ENCODE measurements around the gene FERMT1. TPM values are rescaled to one million over a fixed set of nuclear protein-coding genes. Genes with fewer than 3 reads are reported as not detected.
"Not testable (repeated sequence)": the region's sequence is repeated elsewhere in the genome, so short reads cannot be mapped to it uniquely, and the experiment has no call there.

The FERMT1 gene
- total RNA-seq, 1 experiment from 2014 or later, result 1.5 TPM

- H3K9me3 ChIP-seq, result no peaks in the 10 kb centered on the region
- no peak for DNase-seq
- no peaks in the 10 kb centered on the region for H3K27me3 ChIP-seq
- no peak overlapping the region for H3K4me3 ChIP-seq
- no peaks in the 10 kb centered on the region for H3K36me3 ChIP-seq
Observed at GRCh38 chr20:6055981-6056569, 66.8 kb downstream of the FERMT1 start.

DNA sequence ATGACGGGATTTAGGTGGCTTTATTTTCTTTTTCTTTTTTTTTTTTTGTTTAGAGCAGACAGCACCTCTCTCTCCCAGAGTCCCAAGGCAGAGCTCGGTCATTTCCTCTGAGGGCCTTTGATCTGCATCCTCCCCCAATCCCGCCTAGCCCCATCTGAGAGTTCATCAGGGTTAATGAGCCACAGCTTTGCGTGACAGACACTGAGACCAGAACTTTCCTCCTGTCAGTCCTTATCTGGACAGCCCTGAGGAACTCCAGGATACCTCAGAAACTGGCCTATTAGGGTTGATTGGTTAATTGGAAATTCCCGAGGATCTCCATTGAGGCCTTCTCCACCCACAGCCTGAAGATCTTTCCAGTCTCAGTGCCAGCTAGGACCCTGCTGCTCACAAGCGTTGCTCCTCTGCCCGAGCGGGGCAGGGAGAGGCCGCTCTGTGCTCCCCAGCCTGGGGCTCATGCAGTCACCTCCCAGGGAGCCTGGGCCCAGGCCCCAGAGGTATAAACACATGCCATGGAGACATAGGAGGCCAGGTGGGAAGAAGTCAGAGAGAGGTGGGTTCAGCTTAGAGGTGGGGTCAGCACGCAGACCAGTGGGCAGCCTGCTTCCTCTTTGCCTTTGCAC lies 67.6 kb downstream of the FERMT1 start:
- no peaks in the 10 kb centered on the region for H3K27me3 ChIP-seq
- no peak overlapping the region for H3K4me3 ChIP-seq
- H3K36me3 ChIP-seq, result no peaks in the 10 kb centered on the region
- DNase-seq, result no peak
- no peaks in the 10 kb centered on the region for H3K9me3 ChIP-seq

DNA sequence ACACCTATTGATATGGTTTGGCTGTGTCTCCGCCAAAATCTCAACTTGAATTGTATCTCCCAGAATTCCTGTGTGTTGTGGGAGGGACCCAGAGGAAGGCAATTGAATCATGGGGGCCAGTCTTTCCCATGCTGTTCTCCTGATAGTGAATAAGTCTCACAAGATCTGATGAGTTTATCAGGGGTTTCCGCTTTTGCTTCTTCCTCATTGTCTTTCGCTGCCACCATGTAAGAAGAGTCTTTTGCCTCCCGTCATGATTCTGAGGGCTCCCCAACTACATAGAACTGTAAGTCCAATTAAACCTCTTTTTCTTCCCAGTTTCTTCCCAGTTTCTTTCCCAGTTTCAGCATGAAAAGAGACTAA lies 68.2 kb downstream of the FERMT1 start:
- H3K4me3 ChIP-seq, H3K27me3 ChIP-seq, H3K36me3 ChIP-seq, H3K9me3 ChIP-seq, DNase-seq: not testable (repeated sequence)

- H3K9me3 ChIP-seq, result no peaks in the 10 kb centered on the region
- H3K36me3 ChIP-seq, result no peaks in the 10 kb centered on the region
- H3K4me3 ChIP-seq, result no peak within 1 kb of the TSS
- peak; percentile 10 for DNase-seq
- no peaks in the 10 kb centered on the region for H3K27me3 ChIP-seq
Observed at GRCh38 chr20:6053776-6054688, 68.8 kb downstream of the FERMT1 start, which contains the start of gene LRRN4. Gene LRRN4 (minus strand): TSS chr20:6054060. CDS start chr20:6052799, 1,261 bp downstream.

DNA sequence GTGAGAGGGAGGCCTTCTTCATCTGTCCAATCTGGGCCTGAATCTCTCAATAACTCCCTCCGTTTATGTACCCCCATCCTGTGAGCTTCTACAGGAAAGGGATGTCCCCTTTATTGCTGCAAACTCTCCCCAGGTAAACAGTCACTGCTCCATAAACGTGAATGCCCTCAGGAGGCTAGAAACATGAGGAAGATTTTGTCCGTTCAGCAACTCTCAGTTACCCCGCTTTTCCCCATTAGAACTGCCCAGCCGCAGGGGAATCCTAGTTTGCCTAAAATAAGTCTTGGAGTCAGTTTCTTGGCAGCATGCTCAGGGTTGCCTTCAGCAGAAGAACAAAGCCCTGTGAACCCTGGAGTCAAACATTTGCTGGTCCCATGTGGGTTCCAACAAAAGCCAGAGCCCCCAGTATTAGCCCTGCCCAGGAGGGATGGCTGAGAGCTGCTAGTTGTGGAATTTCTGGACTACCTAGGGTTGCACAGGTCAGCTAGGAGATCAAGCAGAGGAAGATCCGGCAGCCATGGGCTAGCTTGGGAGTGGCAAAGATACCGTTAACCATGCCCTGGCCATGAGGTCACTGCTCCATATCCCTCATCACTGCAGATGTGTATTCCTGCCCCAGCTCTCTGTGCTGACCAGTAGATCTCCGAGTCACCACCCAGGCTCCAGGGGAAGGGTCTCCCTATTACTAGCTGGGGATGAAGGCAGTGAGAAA lies 69.6 kb downstream of the FERMT1 start:
- no peak for DNase-seq
- Histone ChIP-seq H3K27me3 (no peaks in the 10 kb centered on the region), H3K9me3 (no peaks in the 10 kb centered on the region), H3K36me3 (no peaks in the 10 kb centered on the region), H3K4me3 (no peak overlapping the region)

DNA sequence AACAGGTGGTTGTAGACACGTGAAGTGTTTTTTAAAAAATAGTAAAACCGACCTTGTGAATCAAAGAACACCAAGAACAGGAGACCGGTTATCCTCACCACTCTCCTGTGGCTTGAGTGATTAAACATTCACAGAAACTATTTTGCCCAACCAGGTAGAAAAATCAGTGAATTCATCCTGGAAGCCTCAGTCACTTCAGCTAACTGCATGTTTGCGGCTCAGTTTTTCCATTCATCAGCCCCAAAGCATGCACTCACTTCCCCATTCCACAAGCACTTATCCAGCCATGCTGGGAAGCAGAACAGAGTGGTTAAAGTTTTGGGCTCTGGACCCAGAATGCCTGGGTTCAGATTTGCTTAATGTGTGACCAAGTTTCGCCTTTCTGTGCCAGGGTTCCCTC lies 71.3 kb downstream of the FERMT1 start:
- Histone ChIP-seq H3K27me3 (no peaks in the 10 kb centered on the region), H3K4me3 (no peak overlapping the region), H3K36me3 (no peaks in the 10 kb centered on the region), H3K9me3 (no peaks in the 10 kb centered on the region)
- DNase-seq, result peak; percentile 38

DNA sequence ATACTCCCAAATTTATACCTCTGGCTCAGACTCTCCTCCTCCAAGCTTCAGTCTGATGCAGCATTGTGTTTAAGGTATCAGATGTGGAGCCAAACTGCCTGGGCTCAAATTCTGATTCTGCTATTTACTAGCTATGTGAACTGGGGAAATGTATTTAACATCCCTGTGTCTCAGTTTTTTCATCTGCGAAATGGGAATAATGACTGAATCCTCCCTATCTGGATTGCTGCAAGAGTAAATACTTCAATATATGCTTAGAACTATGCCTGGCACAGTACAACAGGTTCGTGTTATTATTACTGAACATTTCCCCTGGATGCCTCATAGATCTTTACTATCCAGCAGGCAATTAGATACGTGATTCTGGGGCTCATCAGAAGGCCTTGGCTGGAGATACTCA lies 74.4 kb downstream of the FERMT1 start:
- Histone ChIP-seq H3K4me3 (no peak overlapping the region), H3K36me3 (no peaks in the 10 kb centered on the region), H3K27me3 (no peaks in the 10 kb centered on the region), H3K9me3 (no peaks in the 10 kb centered on the region)
- no peak for DNase-seq

GRCh38 chr20:6046432-6046831 lies 76.4 kb downstream of the FERMT1 start:
- H3K9me3 ChIP-seq, result no peaks in the 10 kb centered on the region
- H3K36me3 ChIP-seq, result no peaks in the 10 kb centered on the region
- H3K4me3 ChIP-seq, result no peak overlapping the region
- DNase-seq, result no peak
- H3K27me3 ChIP-seq, result no peaks in the 10 kb centered on the region

- no peak for DNase-seq
- no peaks in the 10 kb centered on the region for H3K27me3 ChIP-seq
- no peak overlapping the region for H3K4me3 ChIP-seq
- no peaks in the 10 kb centered on the region for H3K9me3 ChIP-seq
- no peaks in the 10 kb centered on the region for H3K36me3 ChIP-seq
Observed at GRCh38 chr20:6045566-6045965, 77.3 kb downstream of the FERMT1 start.

- H3K9me3 ChIP-seq, result no peaks in the 10 kb centered on the region
- no peaks in the 10 kb centered on the region for H3K36me3 ChIP-seq
- no peak for DNase-seq
- no peak overlapping the region for H3K4me3 ChIP-seq
- H3K27me3 ChIP-seq, result no peaks in the 10 kb centered on the region
Observed at GRCh38 chr20:6044115-6044514, 78.7 kb downstream of the FERMT1 start.

DNA sequence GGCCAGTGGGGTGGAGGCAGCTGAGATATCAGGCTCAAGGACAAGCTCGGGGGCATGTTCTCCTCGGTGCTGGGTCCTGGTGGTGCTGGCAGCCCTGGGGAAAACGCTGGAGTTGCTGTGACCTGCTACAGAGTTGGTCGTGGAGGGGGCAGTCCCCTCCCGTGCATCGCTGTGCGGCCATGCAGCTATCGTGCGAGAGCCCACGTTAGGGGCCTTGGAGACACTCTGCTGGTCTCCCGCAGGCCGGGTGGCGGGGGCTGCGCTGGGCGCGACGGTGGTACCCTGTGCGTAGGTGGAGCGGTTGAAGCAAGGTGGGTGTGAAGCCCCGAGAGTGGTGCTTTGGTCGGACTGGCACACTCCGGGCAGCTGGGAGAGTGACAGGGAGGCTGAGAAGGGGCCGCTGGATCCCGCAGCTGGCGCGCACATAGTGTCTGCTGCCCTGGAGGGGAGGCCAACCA lies 81.0 kb downstream of the FERMT1 start:
- Histone ChIP-seq H3K4me3 (no peak overlapping the region), H3K36me3 (no peaks in the 10 kb centered on the region; the same call in none of the 2 replicates)
- DNase-seq, result no peak

DNA sequence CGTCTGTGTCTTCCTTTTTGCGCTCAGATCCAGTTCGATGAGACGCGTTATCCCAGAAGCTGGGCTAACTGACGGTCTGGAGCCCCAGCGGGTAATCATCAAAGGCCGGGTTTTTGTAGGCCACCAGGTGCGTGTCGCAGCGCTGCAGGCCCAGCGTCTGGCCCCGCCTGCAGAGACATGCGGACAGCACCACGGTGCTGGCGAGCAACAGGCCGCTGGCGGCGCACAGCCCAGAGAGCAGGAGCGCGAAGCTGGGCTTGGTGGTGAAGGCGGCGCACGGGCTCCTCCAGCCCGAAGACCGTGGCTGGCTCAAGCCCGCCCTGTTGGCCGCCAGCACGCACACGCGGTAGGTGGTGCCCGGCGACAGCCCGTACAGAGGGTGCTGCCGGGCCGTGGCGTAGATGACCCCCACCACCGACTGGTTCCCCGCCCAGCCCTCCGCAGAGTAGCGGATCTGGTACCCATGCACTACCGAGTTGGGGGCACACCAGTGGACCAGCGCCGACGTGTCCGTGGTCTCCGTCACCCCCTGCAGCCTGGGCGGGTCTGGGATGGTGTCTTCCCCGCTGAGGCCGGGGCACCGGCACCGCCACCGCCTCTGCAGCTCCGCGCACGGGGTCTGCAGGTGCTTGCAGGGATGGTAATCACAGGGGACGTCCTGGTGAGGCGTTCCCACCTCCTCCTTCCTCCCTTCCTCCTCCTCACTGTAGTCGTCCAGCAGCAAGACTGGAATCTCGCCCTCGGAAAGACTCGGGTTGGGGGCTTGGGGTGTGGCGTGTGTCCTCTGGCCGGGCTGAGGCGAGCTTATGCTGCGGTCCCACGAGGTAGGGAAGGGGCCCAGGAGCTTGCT lies 81.6 kb downstream of the FERMT1 start:
- Histone ChIP-seq H3K27me3 (no peaks in the 10 kb centered on the region), H3K9me3 (no peaks in the 10 kb centered on the region), H3K4me3 (no peak overlapping the region), H3K36me3 (peaks cover 1% of the 10 kb centered on the region)
- no peak for DNase-seq

More for the DNA sequence above, 81.0 kb downstream of the FERMT1 start:
- no peaks in the 10 kb centered on the region for H3K27me3 ChIP-seq
- H3K9me3 ChIP-seq, result no peaks in the 10 kb centered on the region

GRCh38 chr20:6040540-6040939 lies 82.3 kb downstream of the FERMT1 start:
- Histone ChIP-seq H3K9me3 (no peaks in the 10 kb centered on the region), H3K27me3 (no peaks in the 10 kb centered on the region), H3K36me3 (peaks cover 4% of the 10 kb centered on the region), H3K4me3 (no peak overlapping the region)
- no peak for DNase-seq

GRCh38 chr20:6039766-6040165 lies 83.1 kb downstream of the FERMT1 start:
- peaks cover 4% of the 10 kb centered on the region for H3K36me3 ChIP-seq
- no peaks in the 10 kb centered on the region for H3K27me3 ChIP-seq
- H3K4me3 ChIP-seq, result no peak overlapping the region
- no peaks in the 10 kb centered on the region for H3K9me3 ChIP-seq
- DNase-seq, result no peak

DNA sequence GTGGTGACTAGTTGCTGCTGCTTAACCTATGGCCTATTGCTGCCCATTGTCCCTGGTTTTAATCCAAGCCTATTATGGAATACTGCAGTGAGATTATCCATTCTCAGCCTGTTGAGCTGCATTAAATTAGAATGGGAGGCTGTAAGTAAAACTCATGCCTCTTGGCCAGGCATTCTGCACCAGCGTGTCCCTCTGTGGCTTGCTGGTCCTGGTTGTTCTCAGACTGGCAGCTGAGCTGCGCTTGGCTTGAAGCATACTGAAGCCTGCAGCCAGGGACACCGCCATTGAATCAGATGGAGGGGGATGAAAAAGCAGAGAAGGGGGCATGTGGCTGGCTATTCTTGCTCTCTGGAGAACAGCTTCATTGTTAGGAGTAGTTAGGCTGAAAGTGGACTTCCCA lies 84.6 kb downstream of the FERMT1 start:
- no peak for DNase-seq
- H3K4me3 ChIP-seq, result no peak overlapping the region
- H3K36me3 ChIP-seq, result peaks cover 4% of the 10 kb centered on the region
- H3K9me3 ChIP-seq, result no peaks in the 10 kb centered on the region
- H3K27me3 ChIP-seq, result no peaks in the 10 kb centered on the region

DNA sequence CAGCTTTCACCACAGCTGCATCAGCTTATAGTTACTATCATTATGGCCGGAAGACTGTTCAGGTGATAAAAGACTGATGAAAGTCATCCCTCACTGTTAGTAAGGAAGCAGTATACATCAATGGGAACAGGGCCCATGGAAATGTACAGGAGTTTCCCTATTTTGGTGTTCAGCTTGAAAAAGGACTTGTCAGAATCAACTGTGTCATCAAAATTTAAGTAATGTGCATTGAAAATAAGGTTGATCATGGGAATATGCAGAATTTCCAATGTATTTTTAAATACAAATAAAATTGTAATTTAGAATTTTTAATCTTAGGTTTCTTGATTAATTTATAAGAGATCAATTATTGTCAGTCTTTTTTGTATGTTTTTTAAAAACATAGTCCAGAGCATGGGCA lies 85.7 kb downstream of the FERMT1 start:
- DNase-seq, result no peak
- H3K9me3 ChIP-seq, result no peaks in the 10 kb centered on the region
- no peak overlapping the region for H3K4me3 ChIP-seq
- H3K36me3 ChIP-seq, result peaks cover 4% of the 10 kb centered on the region
- no peaks in the 10 kb centered on the region for H3K27me3 ChIP-seq
